EL (cell line): Measurements from ENCODE around the gene MROH7.
"Not testable (repeated sequence)": the region's sequence is repeated elsewhere in the genome, so short reads cannot be mapped to it uniquely, and the experiment has no call there.

ENCODE experiments used
- DNase-seq: peaks from one replicate; pipeline ENCODE4 v3.0.0-alpha.2; 2016

The MROH7 gene

GRCh38 chr1:54610601-54611580, 30.7 kb upstream of the MROH7 start:
- DNase-seq, result no peak

- DNase-seq, result no peak
Measured at GRCh38 chr1:54611621-54612020, 30.0 kb upstream of the MROH7 start.

GRCh38 chr1:54614024-54614423, 27.6 kb upstream of the MROH7 start:
- no peak for DNase-seq

DNA sequence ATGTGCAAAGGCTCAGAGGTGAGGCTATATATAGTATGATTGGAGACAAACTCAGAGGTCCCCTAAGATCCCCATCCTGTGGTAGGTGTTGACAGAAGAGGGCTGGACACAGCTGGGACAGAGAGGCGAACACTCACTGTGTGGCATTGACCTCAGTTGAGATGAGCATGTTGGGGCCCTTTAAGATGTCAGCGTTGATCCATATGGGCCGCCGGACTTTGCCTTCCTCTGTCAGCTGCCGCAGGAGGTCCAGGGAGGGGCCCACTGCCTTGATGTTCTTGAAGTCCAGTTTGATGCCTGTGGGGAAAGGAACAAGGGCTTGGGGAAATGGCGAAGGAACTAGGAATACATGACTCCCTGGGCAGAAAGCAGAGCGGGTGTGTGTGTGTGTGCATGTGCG, 27.0 kb upstream of the MROH7 start:
- no peak for DNase-seq

- DNase-seq, result no peak
Measured at GRCh38 chr1:54615531-54616279, 25.9 kb upstream of the MROH7 start.

- no peak for DNase-seq
Measured at GRCh38 chr1:54619749-54620148, 21.8 kb upstream of the MROH7 start.

DNA sequence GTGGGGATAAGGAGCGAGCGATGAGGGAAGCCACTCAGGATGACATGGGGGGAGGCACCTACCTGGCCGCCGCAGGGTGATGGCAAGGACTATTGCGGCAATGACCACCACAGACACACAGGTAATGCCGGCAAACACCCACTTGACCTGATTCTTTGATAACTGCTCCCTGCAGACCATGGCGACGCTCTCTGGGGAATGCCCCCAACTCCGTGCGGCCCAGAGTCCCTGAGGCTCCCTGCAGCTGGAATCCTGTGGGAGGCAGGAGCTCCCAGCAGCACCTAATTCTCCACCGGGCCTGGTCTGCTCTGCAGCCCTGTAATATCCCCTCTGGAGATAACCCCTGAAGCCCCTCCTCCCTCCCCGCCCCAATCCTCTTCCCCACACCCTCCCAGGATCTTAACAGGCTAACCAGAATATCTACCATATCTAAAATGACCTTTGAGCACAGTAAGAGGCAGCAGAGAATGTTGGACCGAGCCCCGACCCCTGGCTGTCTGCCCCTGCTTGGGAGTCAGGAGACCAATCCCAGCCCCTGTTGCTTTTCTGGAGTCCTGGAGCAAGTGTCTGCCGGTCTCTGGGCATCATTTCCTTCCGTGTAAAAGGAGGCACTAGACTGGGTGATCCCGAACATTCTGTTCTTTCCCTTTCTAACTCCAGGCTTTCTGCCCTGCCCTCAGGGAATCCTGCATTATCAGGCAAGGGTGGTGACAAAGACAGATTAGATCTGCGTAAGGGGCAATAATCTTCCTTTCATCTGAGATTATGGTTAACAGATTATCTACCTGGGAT, 18.2 kb upstream of the MROH7 start, which contains the start of gene FAM151A:
FAM151A (minus strand) TSS at position 310 of the 792 bp plus-strand sequence; CDS start at position 180, 130 bp downstream.
- no peak for DNase-seq

DNA sequence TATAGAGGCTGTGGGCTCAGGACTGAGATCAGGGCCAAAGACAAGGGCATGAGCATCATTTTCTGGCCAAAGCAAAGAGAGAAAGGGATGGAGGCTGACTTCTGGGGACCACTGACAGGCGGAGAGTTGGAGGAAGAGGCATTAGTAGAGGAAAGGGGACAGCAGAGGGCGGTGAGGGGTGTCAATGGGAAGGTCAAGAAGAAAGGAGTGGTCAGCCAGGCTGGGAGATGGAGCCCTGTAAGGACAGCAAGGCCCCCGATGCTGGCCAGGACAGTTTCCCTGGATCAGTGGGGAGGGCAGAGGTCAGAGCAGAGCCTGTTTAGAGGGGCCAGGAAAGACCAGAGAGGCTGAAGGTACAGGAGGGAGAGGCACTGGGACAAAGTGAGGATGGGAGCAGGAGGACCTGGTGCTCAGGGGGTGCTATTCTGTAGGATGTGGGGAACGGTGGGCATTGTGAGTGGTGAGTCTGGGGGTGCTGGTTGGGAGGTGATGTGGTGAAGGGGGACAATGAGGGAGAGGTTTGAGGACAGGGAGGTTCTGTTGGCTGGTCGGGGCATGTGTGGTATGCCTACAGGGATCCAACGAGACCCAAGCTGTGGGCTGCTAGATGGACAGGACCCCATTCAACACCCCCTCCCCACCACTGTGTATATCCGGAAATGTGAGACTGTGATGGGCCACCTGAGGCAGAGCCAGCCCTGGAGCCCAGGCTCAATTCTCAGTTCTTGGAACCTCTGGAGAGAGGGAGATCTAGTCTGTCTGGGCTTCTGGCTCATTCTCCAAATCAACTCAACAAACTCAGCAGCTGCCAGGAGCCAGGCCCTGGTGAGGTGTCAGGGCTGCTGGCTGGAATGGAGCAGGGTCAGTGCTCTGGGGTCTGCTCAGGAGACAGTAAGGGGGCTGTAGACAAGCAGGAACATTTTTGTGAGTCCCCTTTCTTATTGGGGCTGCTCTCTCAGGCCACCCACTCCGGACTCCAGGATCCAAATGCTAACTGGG, 16.8 kb upstream of the MROH7 start:
- no peak for DNase-seq

DNA sequence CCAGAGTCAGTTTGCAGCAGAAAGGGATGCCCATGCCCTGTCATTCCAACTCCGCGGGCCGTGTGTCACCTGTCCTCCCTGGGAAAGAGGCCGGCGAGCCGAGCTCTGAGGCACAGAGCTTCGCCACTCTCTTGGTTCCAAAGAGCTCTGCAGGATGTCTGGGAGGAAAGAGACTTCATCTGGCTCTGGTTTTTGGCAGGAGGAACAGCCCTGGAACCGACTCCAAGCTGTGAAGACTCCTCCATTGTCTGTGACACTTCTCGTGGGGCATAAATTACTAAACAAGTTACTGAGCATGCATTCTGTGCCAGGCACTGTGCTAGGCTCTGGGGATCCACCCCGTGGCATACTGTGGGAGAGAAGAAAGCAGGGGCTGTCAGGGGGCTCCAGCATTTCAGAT, 14.4 kb upstream of the MROH7 start:
- no peak for DNase-seq

GRCh38 chr1:54635804-54636203, 5.8 kb upstream of the MROH7 start:
- not testable (repeated sequence) for DNase-seq

GRCh38 chr1:54636461-54637446, 4.8 kb upstream of the MROH7 start:
- DNase-seq, result not testable (repeated sequence)

DNA sequence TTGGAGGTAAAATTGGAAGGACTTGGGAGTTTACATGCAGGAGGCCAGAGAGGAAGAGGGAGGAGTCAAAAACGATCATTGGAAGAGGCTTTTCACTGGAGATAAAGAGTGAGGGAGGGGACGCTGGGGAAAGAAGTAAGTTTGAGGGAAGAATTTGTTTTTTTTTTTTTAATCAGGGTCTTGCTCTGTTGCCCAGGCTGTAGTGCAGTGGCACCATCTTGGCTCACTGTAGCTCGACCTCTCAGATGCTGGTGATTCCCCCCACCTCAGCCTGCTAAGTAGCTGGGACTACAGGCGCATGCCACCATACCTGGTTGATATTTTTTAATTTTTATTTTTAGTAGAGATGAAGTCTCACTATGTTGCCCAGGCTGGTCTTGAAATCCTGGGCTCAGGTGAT, 1.2 kb upstream of the MROH7 start:
- DNase-seq, result no peak

DNA sequence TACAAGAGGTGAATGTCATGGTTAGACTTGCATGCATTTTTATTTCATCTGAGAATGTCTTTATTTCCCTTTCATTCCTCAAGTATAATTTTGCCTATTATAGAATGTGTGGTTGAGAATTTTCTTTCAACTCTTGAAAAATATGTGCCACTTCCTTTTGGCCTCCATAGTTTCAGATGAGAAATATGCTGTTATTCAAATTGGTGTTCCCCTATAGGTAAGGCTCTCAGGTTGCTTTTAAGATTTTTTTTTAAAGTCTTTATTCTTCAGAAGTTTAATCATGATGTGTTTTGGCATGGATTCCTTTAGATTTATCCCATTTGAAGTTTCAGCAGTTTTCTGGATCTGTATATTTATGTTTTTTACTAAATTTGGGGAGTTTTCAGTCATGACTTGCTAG, 2.1 kb downstream of the MROH7 start:
- DNase-seq, result no peak

DNA sequence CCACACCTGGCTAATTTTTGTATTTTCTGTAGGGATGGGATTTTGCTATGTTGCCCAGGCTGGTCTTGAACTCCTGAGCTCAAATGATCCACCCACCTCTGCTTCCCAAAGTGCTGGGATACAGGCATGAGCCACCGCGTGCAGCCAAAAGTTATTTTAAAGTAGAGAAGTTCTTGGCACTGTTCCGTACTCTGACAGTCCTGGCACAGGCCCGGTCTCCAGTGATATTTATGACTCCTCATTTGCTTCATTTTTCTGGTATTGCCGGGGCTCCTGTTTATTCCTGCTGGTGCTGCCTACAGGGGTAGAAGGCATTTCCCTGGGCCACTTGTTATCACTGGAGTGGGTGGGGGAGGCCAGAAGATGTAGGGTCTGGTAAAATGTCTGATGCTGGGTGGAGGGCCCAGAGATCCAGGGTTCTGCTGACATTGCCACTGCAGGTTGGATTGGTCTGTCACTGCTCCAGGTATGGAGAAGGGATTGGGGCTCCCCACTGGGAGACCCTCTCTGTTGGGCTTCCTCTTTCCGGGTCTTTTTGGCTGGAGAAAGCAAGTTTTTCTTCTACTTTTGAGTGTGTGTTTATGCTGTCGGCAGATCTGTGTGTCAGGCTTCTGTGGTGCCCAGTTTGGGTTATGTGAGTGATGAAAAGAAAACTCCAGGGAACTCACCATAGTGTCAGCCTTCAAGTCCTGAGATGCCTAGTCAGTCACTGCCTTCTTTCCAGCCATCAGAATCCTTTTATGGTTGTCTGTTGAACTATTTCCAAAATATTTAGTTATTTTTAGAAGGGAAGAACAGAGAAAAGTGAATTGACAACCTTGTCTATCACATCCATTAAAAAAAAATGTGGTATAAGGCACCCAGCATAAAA, 4.5 kb downstream of the MROH7 start:
- DNase-seq, result no peak

GRCh38 chr1:54649130-54649898, 7.7 kb downstream of the MROH7 start:
- no peak for DNase-seq

DNA sequence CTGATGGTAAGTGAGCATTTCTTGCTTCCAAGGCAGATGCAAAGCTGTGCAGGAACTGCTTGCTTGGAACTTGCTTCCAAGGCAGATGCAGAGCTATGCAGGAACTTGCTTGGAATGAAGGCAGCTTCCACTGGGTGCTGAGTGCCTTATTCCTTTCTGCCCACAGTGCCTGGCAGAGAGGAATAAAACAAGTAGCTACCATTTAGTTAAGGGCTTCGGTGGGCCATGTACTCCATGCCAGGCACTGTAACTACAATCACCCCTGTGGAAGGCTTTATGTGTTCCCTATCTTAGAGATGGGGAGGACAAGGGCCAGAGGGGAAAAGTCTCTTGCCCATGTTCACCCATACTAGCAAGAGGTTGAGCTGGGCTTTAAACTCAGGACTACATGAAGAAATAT, 8.3 kb downstream of the MROH7 start:
- no peak for DNase-seq

- no peak for DNase-seq
Measured at GRCh38 chr1:54650417-54650816, 8.8 kb downstream of the MROH7 start.

- DNase-seq, result no peak
Measured at GRCh38 chr1:54651608-54652007, 10.0 kb downstream of the MROH7 start.

GRCh38 chr1:54652168-54652567, 10.6 kb downstream of the MROH7 start:
- no peak for DNase-seq
